IPS-20b (cell line): Measurements from ENCODE around the gene RHOBTB1.

Experiments used
- H3K27ac ChIP-seq: one replicate; pipeline ENCODE4 v1.5.1; 2013; ENCODE audit warnings: low read length
- H3K27me3 ChIP-seq: 2 replicates; pipeline ENCODE4 v1.6.1; 2013; ENCODE audit warnings: mild to moderate bottlenecking, low read length, inconsistent platforms; ENCODE audit not compliant: insufficient read depth
- H3K36me3 ChIP-seq: 2 replicates; pipeline ENCODE4 v1.6.1; 2013; ENCODE audit warnings: low read depth, mild to moderate bottlenecking, inconsistent platforms, low read length, moderate library complexity; ENCODE audit not compliant: insufficient read depth
- H3K4me1 ChIP-seq: 2 replicates; pipeline ENCODE4 v1.6.1; 2013; ENCODE audit warnings: mild to moderate bottlenecking, control low read depth, inconsistent platforms, low read length, moderate library complexity; ENCODE audit not compliant: insufficient read depth
- H3K4me3 ChIP-seq: 2 replicates; pipeline ENCODE4 v1.5.1; 2013; ENCODE audit warnings: mild to moderate bottlenecking, low read length, inconsistent platforms
- H3K9ac ChIP-seq: 2 replicates; pipeline ENCODE4 v1.6.1; 2013; ENCODE audit warnings: low read depth, mild to moderate bottlenecking, inconsistent platforms, low read length, moderate library complexity
- H3K9me3 ChIP-seq: 2 replicates; pipeline ENCODE4 v1.6.1; 2013; ENCODE audit warnings: mild to moderate bottlenecking, low read depth, low read length, inconsistent platforms; ENCODE audit not compliant: insufficient read depth

RHOBTB1 gene

DNA sequence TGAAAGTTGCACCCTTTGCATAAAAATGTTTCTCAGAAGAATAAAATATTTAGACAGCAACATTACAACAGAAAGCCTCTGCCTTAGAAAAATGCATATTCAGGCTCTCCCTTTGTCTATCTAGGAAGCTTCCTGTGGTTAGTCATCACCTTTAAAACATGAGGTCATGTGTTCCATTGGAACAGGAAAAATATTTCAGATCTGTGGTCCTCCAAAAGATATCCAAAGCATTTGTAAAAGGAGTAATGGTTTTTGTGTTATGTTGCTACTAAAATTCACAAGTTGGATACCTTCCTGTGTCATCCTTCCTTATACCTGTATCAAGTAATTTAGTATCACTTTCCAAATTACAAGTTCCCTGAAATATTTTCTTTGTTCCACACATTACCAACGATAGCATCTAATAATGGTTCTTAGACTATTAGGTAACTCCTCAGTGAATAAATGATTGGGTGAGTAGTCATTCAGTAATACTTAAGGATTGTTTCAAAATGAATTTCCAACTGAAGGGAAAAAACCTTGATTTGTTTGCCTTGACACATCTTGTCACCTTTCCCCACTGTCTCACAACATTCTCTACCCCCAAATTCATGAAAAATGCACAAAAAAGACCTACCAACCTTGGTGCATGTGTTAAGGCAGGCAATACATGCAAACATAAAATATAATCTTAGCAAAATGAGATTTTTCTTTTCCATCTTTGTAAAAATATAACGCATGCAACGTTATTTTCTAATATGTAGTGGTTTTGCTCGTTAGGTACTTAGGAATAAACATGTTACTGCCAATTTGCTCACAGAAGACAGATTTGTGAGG, 19.7 kb upstream of the RHOBTB1 start:
- no peaks in the 10 kb centered on the region for H3K36me3 ChIP-seq
- H3K27me3 ChIP-seq = no peaks in the 10 kb centered on the region
- no peak overlapping the region for H3K9ac ChIP-seq
- no peaks in the 10 kb centered on the region for H3K9me3 ChIP-seq
- H3K4me3 ChIP-seq = no peak overlapping the region
- peaks cover 11% of the 10 kb centered on the region for H3K4me1 ChIP-seq
- H3K27ac ChIP-seq = no peak overlapping the region

- H3K9ac ChIP-seq = no peak overlapping the region
Measured at GRCh38 chr10:60962946-60963345, 19.0 kb upstream of the RHOBTB1 start.

DNA sequence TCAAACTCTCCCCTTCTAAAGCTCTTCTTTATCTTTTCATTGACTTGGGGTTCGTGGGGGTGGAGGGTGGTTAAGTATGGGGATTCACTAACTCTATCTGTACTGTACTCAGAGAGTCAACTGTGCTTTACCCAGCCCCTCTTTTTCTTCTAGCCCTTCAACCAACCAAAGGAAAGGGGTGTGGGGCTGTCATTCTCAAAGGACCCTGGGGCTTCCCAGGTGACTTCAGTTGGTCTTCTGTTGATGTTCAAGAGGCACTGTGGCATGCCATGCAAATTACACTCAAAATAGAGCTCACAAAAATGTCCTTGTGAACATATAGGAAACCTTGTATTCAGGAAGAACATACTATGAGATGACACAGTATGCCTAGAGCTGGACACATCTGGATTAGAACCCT, 16.9 kb upstream of the RHOBTB1 start:
- Histone ChIP-seq H3K27ac (no peak overlapping the region), H3K4me1 (peaks cover 11% of the 10 kb centered on the region), H3K4me3 (no peak overlapping the region), H3K9ac (no peak overlapping the region), H3K9me3 (no peaks in the 10 kb centered on the region), H3K27me3 (no peaks in the 10 kb centered on the region), H3K36me3 (no peaks in the 10 kb centered on the region)

More at GRCh38 chr10:60962946-60963345, 19.0 kb upstream of the RHOBTB1 start:
- Histone ChIP-seq H3K4me3 (no peak overlapping the region), H3K27ac (no peak overlapping the region), H3K36me3 (no peaks in the 10 kb centered on the region), H3K9me3 (no peaks in the 10 kb centered on the region), H3K4me1 (peaks cover 11% of the 10 kb centered on the region), H3K27me3 (no peaks in the 10 kb centered on the region)

GRCh38 chr10:60960031-60960430, 16.0 kb upstream of the RHOBTB1 start:
- Histone ChIP-seq H3K27ac (no peak overlapping the region), H3K4me1 (peaks cover 11% of the 10 kb centered on the region), H3K4me3 (no peak overlapping the region), H3K9me3 (no peaks in the 10 kb centered on the region), H3K36me3 (no peaks in the 10 kb centered on the region), H3K27me3 (no peaks in the 10 kb centered on the region), H3K9ac (no peak overlapping the region)

DNA sequence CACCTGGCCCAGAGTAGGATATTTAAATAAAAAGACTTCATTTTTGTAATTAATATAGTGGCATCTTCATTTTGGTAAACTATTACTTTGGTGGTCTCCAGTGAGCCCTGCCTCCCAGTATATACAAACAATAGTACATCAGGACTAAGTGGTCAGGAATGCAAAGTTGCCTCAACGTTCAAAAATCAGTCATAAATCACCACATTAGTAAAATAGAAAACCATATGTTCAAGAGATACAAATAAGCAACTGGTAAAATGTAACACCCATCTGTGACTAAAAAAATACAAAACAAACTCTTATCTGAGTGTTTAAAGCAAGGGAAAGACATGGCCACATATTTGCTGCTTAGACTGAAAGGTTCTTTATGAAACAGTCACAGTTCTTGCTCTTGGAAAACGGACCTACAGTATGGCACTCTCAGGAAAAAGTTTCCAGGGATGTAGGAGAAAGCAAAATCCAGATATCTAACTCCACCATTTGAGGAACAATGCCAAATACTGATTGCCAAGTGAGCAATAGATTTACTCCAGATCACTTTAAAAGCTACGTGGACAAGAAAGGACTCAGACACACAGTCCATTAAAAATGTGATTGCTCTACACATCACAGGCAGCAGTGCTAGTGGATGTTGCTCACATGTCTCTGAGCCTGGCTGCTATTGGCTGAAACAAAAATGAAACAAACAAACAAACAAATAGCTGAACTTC, 15.1 kb upstream of the RHOBTB1 start:
- no peak overlapping the region for H3K4me3 ChIP-seq
- H3K36me3 ChIP-seq = no peaks in the 10 kb centered on the region
- H3K4me1 ChIP-seq = peaks cover 11% of the 10 kb centered on the region
- no peak overlapping the region for H3K27ac ChIP-seq
- no peak overlapping the region for H3K9ac ChIP-seq
- no peaks in the 10 kb centered on the region for H3K9me3 ChIP-seq
- H3K27me3 ChIP-seq = no peaks in the 10 kb centered on the region

DNA sequence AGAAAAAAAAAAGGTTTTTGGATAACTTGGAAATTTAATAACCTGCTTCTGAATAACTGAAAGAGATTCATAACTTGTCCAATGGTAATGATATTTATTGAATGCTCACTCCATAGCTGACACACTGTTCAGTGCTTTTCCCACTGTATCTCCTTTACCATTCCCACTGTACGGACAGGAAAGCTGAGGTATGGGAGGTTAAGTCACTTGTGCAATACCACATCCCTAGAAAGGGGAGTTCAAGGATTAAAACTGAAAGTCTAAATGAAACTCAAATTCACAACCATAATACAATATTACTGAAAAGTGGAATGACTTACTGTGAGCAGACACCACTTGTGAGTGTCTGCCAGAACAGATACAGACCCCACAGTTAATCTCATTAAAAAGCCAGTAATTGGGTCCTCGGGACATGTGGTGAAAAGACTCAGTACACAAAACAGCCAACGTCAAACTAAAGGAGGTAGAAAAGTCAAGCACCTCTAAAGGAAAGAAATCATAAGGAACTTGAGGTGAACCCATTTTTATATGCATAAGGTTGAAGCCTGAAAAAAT, 13.8 kb upstream of the RHOBTB1 start:
- no peaks in the 10 kb centered on the region for H3K36me3 ChIP-seq
- no peaks in the 10 kb centered on the region for H3K9me3 ChIP-seq
- H3K27ac ChIP-seq = no peak overlapping the region
- H3K27me3 ChIP-seq = no peaks in the 10 kb centered on the region
- H3K4me3 ChIP-seq = no peak overlapping the region
- H3K9ac ChIP-seq = no peak overlapping the region
- no peaks in the 10 kb centered on the region; the same call in 1 of the 2 replicates for H3K4me1 ChIP-seq

GRCh38 chr10:60955957-60956425, 12.0 kb upstream of the RHOBTB1 start:
- Histone ChIP-seq H3K36me3 (no peaks in the 10 kb centered on the region), H3K9ac (no peak overlapping the region), H3K4me3 (no peak overlapping the region), H3K4me1 (no peaks in the 10 kb centered on the region), H3K27me3 (no peaks in the 10 kb centered on the region), H3K9me3 (no peaks in the 10 kb centered on the region), H3K27ac (no peak overlapping the region)

GRCh38 chr10:60955316-60955715, 11.3 kb upstream of the RHOBTB1 start:
- H3K9ac ChIP-seq = no peak overlapping the region
- no peaks in the 10 kb centered on the region for H3K36me3 ChIP-seq
- H3K27ac ChIP-seq = no peak overlapping the region
- no peaks in the 10 kb centered on the region for H3K9me3 ChIP-seq
- no peaks in the 10 kb centered on the region for H3K27me3 ChIP-seq
- no peaks in the 10 kb centered on the region for H3K4me1 ChIP-seq
- no peak overlapping the region for H3K4me3 ChIP-seq

- H3K36me3 ChIP-seq = no peaks in the 10 kb centered on the region
- H3K4me3 ChIP-seq = no peak overlapping the region
- H3K9me3 ChIP-seq = no peaks in the 10 kb centered on the region
- no peaks in the 10 kb centered on the region for H3K4me1 ChIP-seq
- no peak overlapping the region for H3K27ac ChIP-seq
- no peaks in the 10 kb centered on the region for H3K27me3 ChIP-seq
- no peak overlapping the region for H3K9ac ChIP-seq
Measured at GRCh38 chr10:60954035-60954434, 10.1 kb upstream of the RHOBTB1 start.

DNA sequence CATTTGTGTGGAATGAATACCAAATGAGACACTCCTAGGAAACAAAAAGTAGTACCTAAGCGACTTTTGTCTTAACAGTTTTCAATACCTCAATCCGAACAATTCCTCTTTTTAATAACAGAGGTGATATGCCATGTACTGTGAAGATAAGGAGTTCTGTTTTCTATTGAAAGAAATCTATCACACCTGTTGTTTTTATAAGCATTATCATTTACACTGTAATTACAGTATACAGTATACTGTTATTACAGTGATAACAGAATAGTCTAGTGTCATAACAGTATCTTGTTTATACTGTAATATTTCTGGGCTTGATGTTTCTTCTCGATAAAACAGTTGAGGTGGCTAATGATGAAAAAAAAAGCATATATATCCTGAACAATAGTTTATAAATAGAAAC, 9.4 kb upstream of the RHOBTB1 start:
- Histone ChIP-seq H3K9ac (no peak overlapping the region), H3K4me3 (no peak overlapping the region), H3K4me1 (no peaks in the 10 kb centered on the region), H3K27ac (no peak overlapping the region), H3K36me3 (no peaks in the 10 kb centered on the region), H3K9me3 (no peaks in the 10 kb centered on the region), H3K27me3 (no peaks in the 10 kb centered on the region)

DNA sequence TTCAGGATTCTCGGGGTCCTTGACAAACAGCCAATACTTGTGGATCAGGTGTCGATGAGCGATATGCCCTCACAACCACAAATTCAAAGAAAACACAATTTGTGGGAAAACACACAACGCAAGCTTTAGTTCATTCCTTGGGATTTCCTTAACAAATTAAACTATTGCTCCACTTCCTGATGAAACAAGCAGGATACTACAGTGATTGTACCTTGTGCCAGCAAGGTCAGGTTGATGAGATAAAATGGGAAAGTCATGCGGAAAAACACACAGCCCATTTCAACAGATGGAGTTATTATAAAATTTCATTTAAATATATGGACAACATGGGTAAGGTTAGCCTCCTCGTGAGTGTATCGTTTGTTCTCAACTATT, 8.8 kb upstream of the RHOBTB1 start:
- Histone ChIP-seq H3K4me3 (no peak overlapping the region), H3K4me1 (no peaks in the 10 kb centered on the region), H3K27ac (no peak overlapping the region), H3K9ac (no peak overlapping the region), H3K9me3 (no peaks in the 10 kb centered on the region), H3K27me3 (no peaks in the 10 kb centered on the region), H3K36me3 (no peaks in the 10 kb centered on the region)
